Activated CD8-positive, alpha-beta memory T cell treated with anti-CD3 and anti-CD28 coated beads for 24 hours (primary cell): ENCODE data around the gene SULT1C2.

Source experiments
- DNase-seq: peaks from one replicate; pipeline ENCODE4 v3.0.0-alpha.2; 2020

The SULT1C2 gene

DNA sequence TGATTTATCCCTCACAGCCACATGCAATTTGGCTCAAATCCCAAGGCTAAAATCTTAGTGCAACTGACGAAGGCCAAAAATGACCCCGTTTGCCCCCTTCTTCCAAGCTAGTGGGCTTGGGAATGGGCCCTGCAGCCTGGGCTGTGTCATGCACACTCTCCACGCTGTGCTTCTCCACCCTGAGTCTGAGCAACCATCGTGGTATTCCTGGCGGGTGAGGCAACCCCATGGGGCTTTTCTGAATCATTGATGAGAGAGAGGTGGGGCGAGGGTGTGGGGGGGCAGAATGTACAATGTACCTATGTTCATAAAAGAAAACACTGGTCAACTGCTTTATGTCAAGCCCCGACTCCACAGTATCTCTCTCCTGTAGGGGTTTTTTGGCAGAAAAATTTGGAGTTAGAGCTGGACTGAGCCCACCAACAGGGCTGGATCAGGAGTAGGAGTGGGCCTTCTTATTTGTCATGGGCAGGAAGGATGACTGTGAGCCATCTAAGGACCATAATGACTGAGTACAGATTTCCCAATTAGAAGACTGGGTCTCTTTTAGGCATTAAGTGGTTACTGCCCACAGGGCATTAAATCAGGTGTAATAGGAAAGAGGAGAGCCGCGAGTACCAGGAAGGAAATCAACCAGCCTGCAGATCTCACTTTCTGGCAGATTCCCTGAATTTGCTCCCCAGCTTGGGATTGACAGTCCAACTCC, 8.9 kb downstream of the SULT1C2 start:
- DNase-seq = no peak

- no peak for DNase-seq
Measured at GRCh38 chr2:108301558-108301957, 12.9 kb downstream of the SULT1C2 start.

GRCh38 chr2:108304975-108305374, 16.3 kb downstream of the SULT1C2 start:
- DNase-seq = no peak

DNA sequence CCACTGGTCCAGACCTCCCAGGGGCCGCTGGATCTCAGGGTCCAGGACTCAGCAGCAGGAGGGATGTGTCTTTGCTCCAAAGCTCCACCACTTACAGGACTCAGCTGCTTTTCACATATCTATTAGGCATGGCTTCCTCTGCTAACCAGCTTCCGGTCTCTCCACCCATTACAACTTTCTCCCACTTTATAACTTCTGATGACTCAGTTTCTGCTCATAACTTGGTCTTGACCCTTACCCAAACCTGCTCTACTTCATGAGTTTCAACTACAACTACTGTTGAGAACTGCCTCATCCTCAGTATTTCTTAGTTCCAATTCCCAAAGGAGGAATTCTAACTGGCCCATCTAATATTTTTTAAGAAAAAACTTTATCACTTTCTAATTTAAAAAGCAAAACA, 17.2 kb downstream of the SULT1C2 start:
- DNase-seq = no peak

- no peak for DNase-seq
Measured at GRCh38 chr2:108309903-108310302, 21.2 kb downstream of the SULT1C2 start.

GRCh38 chr2:108314586-108315296, 26.0 kb downstream of the SULT1C2 start:
- DNase-seq = no peak

DNA sequence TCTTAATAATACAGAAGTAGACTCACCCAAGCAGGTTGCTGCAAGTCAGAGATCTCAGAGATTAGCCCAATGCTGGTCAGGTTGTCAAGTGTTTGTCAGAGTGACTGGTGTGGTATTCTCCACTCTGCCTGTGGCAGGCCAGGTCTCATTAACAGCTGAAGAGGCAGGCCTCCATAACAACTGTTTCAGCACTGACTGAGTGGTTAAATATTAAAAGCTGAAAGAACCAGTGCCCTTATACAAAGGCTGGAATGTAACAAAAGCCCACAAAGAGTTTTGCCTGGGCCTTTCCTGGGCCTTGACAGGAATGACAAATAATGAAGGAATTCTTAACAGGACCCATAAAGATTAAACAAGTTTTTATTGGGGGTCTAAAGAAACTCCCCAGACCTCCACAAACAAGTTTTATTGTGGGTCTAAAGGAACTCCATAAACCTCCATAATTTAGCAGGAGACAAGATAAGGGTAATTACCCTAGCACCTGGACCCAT, 26.8 kb downstream of the SULT1C2 start:
- DNase-seq = no peak

GRCh38 chr2:108316033-108316432, 27.3 kb downstream of the SULT1C2 start:
- no peak for DNase-seq

DNA sequence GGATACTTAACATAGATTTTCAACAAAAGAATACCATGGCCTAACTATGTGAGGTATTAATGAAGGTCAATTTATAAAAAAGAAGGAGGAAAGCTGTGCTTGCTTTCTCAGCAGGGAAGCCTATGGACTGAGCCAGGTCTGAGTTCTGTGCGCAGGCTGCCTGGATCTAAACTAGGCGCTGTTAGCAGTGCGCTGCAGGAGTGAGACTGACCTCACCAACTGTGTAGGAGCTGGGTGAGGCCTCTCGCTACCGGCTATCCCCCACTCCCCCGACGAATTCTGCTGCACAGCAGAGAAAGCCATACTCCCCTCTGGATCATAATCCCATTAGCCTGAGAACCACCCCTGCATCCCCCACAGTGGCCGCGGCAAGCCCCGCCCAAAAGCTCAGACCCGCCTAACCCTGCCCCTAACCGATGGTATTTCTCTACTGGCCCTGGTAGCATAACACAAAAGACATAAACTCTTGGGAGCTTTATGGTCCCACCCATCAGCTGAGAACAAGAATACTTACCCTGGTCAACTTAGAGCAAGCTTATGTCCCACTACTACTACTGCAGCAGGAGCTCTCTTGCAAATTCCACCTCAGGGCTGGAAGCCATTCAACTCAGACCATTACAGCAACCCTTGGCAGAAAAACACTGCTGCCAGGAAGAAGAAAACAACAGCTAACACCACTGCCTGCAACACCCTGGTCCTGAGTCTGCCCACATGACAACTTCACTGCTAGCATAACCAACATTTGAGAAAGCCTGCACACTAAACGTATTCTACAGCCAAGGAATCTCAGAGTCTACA, 28.0 kb downstream of the SULT1C2 start:
- no peak for DNase-seq

GRCh38 chr2:108320326-108320922, 31.7 kb downstream of the SULT1C2 start:
- DNase-seq = no peak

- no peak for DNase-seq
Measured at GRCh38 chr2:108323619-108324018, 34.9 kb downstream of the SULT1C2 start.

DNA sequence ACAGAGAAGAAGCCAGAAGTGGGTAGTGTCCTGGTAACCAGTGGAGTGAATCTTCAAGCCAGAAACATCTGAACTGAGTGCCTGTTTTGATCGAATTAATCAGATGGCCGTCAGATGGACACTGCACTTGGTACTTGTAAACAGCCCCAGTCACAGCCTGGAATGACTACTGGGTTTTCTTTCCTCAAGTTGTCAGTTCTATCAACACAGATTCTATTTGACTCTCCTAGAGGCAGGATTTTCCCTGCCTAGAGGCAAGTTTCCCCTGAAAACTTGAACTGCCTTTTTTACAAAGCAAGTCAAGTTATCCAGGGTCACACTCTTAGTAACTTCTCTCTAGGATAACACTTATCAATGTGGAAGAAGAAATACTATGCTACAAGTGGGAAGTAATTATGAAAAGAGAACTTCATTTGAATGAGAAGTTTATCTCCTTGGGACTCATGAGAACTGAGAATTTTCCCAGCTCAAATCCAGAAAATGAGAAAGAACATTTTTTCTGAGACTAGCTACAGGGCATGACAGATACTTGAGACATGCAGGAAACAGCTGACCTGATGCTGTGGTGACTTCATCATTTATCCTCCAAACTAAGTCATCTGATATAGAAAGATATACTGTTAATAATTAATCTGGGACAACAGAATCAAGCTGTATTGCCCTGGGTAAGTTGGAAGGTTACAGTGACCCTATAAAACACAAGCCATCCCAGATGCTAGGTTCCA, 36.0 kb downstream of the SULT1C2 start:
- DNase-seq = no peak

GRCh38 chr2:108325756-108326155, 37.1 kb downstream of the SULT1C2 start:
- DNase-seq = no peak

DNA sequence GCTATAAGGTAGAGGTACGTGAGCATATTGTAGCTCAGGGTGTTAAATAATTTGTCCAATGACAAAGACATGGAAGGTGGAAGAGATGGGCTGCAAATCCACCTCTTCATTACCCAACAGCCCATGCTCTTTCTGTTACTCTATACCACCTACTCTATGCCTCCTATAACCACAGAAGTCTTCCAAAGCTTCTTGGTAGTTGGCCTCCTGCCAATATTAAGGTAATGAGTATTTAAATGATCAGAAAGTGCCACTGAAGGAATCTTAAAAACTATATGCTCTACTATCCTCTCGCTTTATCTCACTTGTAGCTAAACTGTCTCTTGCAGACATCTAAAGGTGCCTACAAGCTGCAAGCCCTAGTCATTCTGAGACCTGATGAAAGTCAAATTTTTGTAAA, 41.1 kb downstream of the SULT1C2 start:
- no peak for DNase-seq

- no peak for DNase-seq
Measured at GRCh38 chr2:108330979-108331378, 42.3 kb downstream of the SULT1C2 start.

- no peak for DNase-seq
Measured at GRCh38 chr2:108345951-108346350, 57.3 kb downstream of the SULT1C2 start.

DNA sequence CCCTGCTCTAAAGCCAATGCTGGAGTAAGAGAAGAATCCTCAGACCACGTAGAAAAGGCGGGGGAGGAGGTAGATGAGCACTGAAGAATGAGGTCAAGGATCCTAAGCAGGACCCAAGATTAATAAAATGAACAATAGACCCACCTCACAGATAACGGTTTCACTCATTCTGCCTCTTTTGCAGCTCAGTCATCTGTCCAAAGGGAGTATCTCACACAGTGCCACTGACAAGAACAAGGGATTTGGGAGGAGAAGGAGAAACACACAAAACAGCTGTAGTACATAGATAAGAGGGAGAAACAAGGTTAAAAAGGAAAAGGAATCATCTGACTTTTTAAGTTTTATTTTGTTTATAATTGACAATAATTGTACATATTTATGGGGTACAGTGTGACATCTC, 58.1 kb downstream of the SULT1C2 start:
- no peak for DNase-seq

- no peak for DNase-seq
Measured at GRCh38 chr2:108347786-108348185, 59.1 kb downstream of the SULT1C2 start.

DNA sequence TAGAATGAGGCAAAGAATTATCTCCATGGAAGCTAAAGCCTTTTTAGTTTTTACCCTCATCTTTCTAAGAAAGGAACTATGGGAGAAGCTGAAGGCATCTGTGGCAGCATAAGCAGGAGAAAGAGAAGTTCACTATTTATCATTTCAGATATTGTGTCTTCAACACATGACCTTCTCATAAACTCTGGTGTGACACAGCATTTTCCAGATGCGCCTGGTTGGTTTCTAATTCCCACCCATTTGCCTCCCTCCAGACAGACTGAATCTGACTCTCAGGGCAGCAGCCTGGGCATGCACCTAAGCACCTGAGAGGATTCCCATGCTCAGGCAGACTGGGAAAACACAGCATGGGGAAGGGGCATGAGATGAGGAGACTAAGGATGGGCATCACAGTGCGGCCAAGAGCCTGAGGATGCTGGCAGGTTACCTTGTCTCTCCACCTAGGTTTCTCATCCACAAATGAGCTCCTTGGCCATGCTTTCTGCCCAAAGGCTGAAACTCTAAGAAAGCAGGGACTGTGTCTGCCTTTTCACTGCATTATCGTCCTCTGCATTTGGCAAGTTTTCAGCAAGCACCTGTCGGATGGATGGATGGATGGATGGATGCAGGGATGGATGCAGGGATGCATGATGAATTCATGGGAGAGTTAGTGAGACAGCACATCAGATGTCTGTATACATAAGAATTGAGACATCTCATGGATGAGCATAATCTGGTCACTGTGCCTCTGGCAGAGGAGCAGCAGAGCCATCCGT, 60.3 kb downstream of the SULT1C2 start:
- no peak for DNase-seq

- DNase-seq = no peak
Measured at GRCh38 chr2:108349571-108349928, 60.9 kb downstream of the SULT1C2 start.

GRCh38 chr2:108351889-108352288, 63.2 kb downstream of the SULT1C2 start:
- DNase-seq = no peak

DNA sequence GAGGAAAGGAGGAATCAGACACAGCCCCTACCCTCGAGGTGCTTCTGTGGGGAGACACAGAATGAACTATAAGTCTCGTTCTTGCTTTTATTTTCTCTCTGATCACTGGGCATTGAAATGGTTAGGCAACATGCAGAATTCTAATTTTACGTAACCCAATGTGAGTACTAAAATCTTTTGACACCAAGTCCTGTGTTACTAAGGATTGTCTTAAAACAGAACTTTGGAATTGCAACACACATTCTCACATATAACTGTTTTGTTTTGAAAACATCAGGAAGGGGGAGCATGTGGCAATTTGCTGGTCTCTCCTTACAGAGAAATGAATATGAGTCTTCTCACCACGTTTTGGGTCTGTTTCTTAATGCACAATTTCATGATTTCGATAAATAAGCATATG, 65.4 kb downstream of the SULT1C2 start:
- DNase-seq = no peak
